Measurements from ENCODE around the gene MEGF6.

- TF ChIP-seq JUND (IDR thresholded peaks at IDR 0.05; ENCODE audit: low read length) (no peak), EP300 (IDR thresholded peaks at IDR 0.05; ENCODE audit: borderline replicate concordance in 1 of 2, low read depth in 2 of 2, low read length in 2 of 2) (no peak), CTCF (IDR thresholded peaks at IDR 0.05; ENCODE audit: control extremely low read depth in 1 of 3, insufficient read depth in 1 of 3, low read depth in 1 of 3, low read length in 3 of 3) (no peak), EGR1 (IDR thresholded peaks at IDR 0.05; ENCODE audit: borderline replicate concordance, low read depth, low read length) (no peak), KDM5A (IDR thresholded peaks at IDR 0.05; ENCODE audit: low read length) (no peak), KDM4A (IDR thresholded peaks at IDR 0.05; ENCODE audit: low read depth, low read length, severe bottlenecking) (no peak)
These were observed 16.4 kb upstream of the MEGF6 start for GRCh38 chr1:3627515-3628253.

All from H1 (cell line).